GM12873 (cell line): ENCODE data around the gene MED31.

Source experiments
- CTCF ChIP-seq: IDR thresholded peaks from 2 replicates; pipeline ENCODE4 v1.5.1; 2012; ENCODE audit warnings: low read depth, mild to moderate bottlenecking, moderate library complexity, low read length, control low read depth; ENCODE audit not compliant: insufficient read depth; ENCODE audit errors: missing control alignments

The MED31 gene

GRCh38 chr17:6651354-6651918, at the start of gene MED31, which contains the start of gene C17orf100:
Gene MED31, minus strand, starts transcription at chr17:6651605. Its CDS starts 77 bp downstream, at chr17:6651528.
Gene C17orf100, plus strand, starts transcription at chr17:6651762. Its CDS starts 152 bp downstream, at chr17:6651914.
- no peak for TF ChIP-seq CTCF

GRCh38 chr17:6700948-6701307, 49.5 kb upstream of the MED31 start:
- no peak for TF ChIP-seq CTCF

- TF ChIP-seq CTCF, result no peak
Observed at GRCh38 chr17:6699997-6700947, 48.9 kb upstream of the MED31 start.

GRCh38 chr17:6698004-6698403, 46.6 kb upstream of the MED31 start:
- no peak for TF ChIP-seq CTCF

GRCh38 chr17:6696906-6697305, 45.5 kb upstream of the MED31 start:
- TF ChIP-seq CTCF, result no peak

- no peak for TF ChIP-seq CTCF
Observed at GRCh38 chr17:6695565-6695964, 44.2 kb upstream of the MED31 start.

GRCh38 chr17:6695051-6695450, 43.6 kb upstream of the MED31 start:
- TF ChIP-seq CTCF, result no peak
